B cell (primary cell): ENCODE data around the gene MFRP. TPM values are rescaled to one million over a fixed set of nuclear protein-coding genes. Genes with fewer than 3 reads are reported as not detected.

Experiments used
- ATAC-seq: fragments of 200-7000 bp; cut with Tn5 transposase; one replicate; pipeline ENCODE4 v1.10.0; 2021; ENCODE audit warnings: low read depth, mild to moderate bottlenecking, moderate number of reproducible peaks, moderate library complexity
- CTCF ChIA-PET: fragments of 350-600 bp; sonication (Branson Sonifier 250); formaldehyde crosslinking; loops from one replicate; lab custom pipeline; 2021; ENCODE audit warnings: antibody characterized with exemption, inconsistent platforms; lab: Charles Lee
- POLR2A ChIA-PET: fragments of 350-600 bp; sonication (Branson Sonifier 250); formaldehyde crosslinking; loops from one replicate; lab custom pipeline; 2021; ENCODE audit warnings: antibody characterized with exemption; lab: Charles Lee
- DNase-seq: peaks from one replicate; pipeline ENCODE4 v3.0.0; 2013
- H2AFZ ChIP-seq: 2 replicates; pipeline ENCODE4 v1.6.1; 2012; ENCODE audit warnings: mild to moderate bottlenecking, low read depth, low read length; ENCODE audit not compliant: insufficient read depth, poor library complexity, severe bottlenecking
- H3K27ac ChIP-seq, 2 donors: 1 replicate in 1 of 2; 2 replicates in 1 of 2; pipeline ENCODE4 v1.5.1; 2012 to 2013; ENCODE audit warnings: low read length in 2 of 2, mild to moderate bottlenecking in 2 of 2, moderate library complexity in 1 of 2
- H3K27me3 ChIP-seq, 4 experiments: fragments of 200-600 bp in 1 of 4; sonication (generic) in 1 of 4; replicated peaks in 1 of 4; 1 replicate in 2 of 4; 2 replicates in 2 of 4; pipeline versions ENCODE4 v1.6.1 to v1.7.0; 2013 to 2016; ENCODE audit warnings: low read length in 3 of 4, mild to moderate bottlenecking in 2 of 4, mixed read lengths in 1 of 4, moderate library complexity in 1 of 4; ENCODE audit not compliant: insufficient read depth in 4 of 4, control insufficient read depth in 3 of 4; ENCODE audit errors: control extremely low read depth in 1 of 4
- H3K36me3 ChIP-seq, 2 experiments: replicated peaks in 1 of 2; 1 replicate in 1 of 2; 2 replicates in 1 of 2; pipeline versions ENCODE4 v1.6.1 to v1.7.1; 2013; ENCODE audit warnings: low read length in 1 of 2; ENCODE audit not compliant: insufficient read depth in 2 of 2, control insufficient read depth in 1 of 2; ENCODE audit errors: control extremely low read depth in 1 of 2, extremely low read depth in 1 of 2
- H3K4me1 ChIP-seq, 2 donors: fragments of 200-600 bp in 1 of 2; sonication (generic) in 1 of 2; 1 replicate in 1 of 2; 2 replicates in 1 of 2; pipeline versions ENCODE4 v1.5.1 to v1.6.1; 2013 to 2017; ENCODE audit warnings: low read length in 2 of 2; ENCODE audit not compliant: control insufficient read depth in 2 of 2, insufficient read depth in 2 of 2
- H3K4me2 ChIP-seq: replicated peaks from 2 replicates; pipeline ENCODE3; 2012; ENCODE audit warnings: mild to moderate bottlenecking, low read depth, low read length; ENCODE audit not compliant: poor library complexity, severe bottlenecking
- H3K4me3 ChIP-seq, 5 experiments: fragments of 200-600 bp in 1 of 5; sonication (generic) in 1 of 5; 1 replicate in 3 of 5; 2 replicates in 2 of 5; pipeline versions ENCODE4 v1.5.1 to v1.7.0; 2011 to 2016; ENCODE audit warnings: low read length in 4 of 5, mild to moderate bottlenecking in 4 of 5, low read depth in 2 of 5, control low read depth in 1 of 5, moderate library complexity in 1 of 5; ENCODE audit not compliant: insufficient read depth in 1 of 5; ENCODE audit errors: control extremely low read depth in 1 of 5, extremely low read depth in 1 of 5
- H3K79me2 ChIP-seq: fragments of 200-600 bp; sonication (generic); one replicate; pipeline ENCODE4 v1.6.0; 2016; ENCODE audit warnings: low read length; ENCODE audit not compliant: control insufficient read depth, insufficient read depth
- H3K9ac ChIP-seq: fragments of 200-600 bp; sonication (generic); 2 replicates; pipeline ENCODE4 v1.6.1; 2017; ENCODE audit warnings: mild to moderate bottlenecking, low read length, moderate library complexity
- H3K9me3 ChIP-seq, 3 donors: one replicate each; pipeline versions ENCODE4 v1.6.1 to v1.7.1; 2013; ENCODE audit warnings: low read length in 2 of 3; ENCODE audit not compliant: control insufficient read depth in 2 of 3, insufficient read depth in 1 of 3; ENCODE audit errors: control extremely low read depth in 1 of 3
- H4K20me1 ChIP-seq: 2 replicates; pipeline ENCODE4 v1.6.0; 2012; ENCODE audit warnings: mild to moderate bottlenecking, low read length; ENCODE audit not compliant: insufficient read depth, control insufficient read depth, poor library complexity, severe bottlenecking
- H3K27ac Mint-ChIP-seq: one replicate; pipeline ENCODE4 v1.8.0; 2021; ENCODE audit warnings: mixed read lengths
- H3K27me3 Mint-ChIP-seq: one replicate; pipeline ENCODE4 v1.8.0; 2021; ENCODE audit warnings: mixed read lengths
- H3K4me1 Mint-ChIP-seq: one replicate; pipeline ENCODE4 v1.8.0; 2021; ENCODE audit warnings: mixed read lengths
- H3K4me3 Mint-ChIP-seq: one replicate; pipeline ENCODE4 v1.8.0; 2021; ENCODE audit warnings: mixed read lengths
- H3K9me3 Mint-ChIP-seq: one replicate; pipeline ENCODE4 v1.8.0; 2022; ENCODE audit warnings: mixed read lengths; ENCODE audit not compliant: insufficient read depth
- CTCF ChIP-seq: fragments of 200-600 bp; IDR thresholded peaks from one replicate; pipeline ENCODE4 v1.8.0; 2022; ENCODE audit warnings: antibody characterized with exemption, mild to moderate bottlenecking
- EZH2 ChIP-seq: IDR thresholded peaks from 2 replicates; pipeline ENCODE4 v1.6.1; 2012; ENCODE audit warnings: borderline replicate concordance, low read depth, mild to moderate bottlenecking, moderate library complexity, low read length; ENCODE audit not compliant: insufficient read depth, poor library complexity, severe bottlenecking
- WGBS: methylation state at CpG from one replicate; pipeline ENCODE4 v1.1.5; 2013; ENCODE audit warnings: missing lambda C conversion rate; ENCODE audit not compliant: insufficient coverage; 5-methylcytosine and 5-hydroxymethylcytosine counted together
- intact Hi-C: fragments of 100-400 bp; cut with micrococcal nuclease; formaldehyde crosslinking; loops from one replicate; pipeline ENCODE4 v1.10.0; 2022
- polyA plus RNA-seq: library from polyadenylated mRNA; depleted of rRNA; stranded (reverse); fragments of >200 nt; gene quantifications from 2 replicates; pipeline ENCODE4 v1.2.3, GENCODE V29; 2012
- total RNA-seq, 2 donors: library from RNA; stranded (reverse); fragments of 120-200 nt in 1 of 2; gene quantifications; 1 replicate in 1 of 2; 2 replicates in 1 of 2; pipeline versions ENCODE4 v1.2.3 to v1.2.4, GENCODE V29; 2013 to 2022

MFRP gene
- total and polyA plus RNA-seq, 2 donors (not counting 1 experiment from before 2014, with no cell fraction given), result not detected

DNA sequence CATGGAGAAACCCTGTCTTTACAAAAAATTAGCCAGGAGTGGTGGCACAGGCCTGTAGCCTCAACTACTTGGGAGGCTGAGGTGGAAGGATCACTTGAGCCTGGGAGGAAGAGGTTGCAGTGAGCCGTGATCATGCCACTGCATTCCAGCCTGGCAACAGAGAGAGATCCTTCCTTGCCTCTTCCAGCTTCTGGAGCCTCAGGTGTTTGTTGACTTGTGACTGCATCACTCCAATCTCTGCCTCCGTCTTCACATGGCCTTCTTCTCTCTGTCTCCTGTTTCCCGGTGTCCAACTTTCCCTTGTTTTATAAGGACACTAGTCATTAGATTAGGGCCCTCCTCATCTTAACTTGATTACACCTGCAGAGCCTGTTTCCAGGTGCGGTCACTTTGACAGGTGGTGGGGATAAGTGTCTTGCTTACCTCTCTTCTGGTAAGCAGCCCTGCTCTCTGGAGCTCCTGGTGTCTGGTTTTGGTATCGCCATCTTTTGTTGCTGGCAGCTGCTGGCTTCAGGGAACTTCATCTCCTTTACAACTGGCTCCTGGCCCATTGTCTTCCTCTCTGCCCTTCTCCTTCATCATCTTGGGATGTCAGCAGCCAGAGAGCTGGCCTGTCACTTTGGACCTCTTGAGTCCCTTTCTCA lies 43.2 kb upstream of the MFRP start:
- WGBS, result 93% methylated on average over 4 of the region's 5 CpGs

More for the DNA sequence above, 43.2 kb upstream of the MFRP start:
- H3K36me3 ChIP-seq, result no peaks in the 10 kb centered on the region
- peaks cover 0 to 10% (median 3%) of the 10 kb centered on the region in 4 experiments for H3K27me3 ChIP-seq
- no peak overlapping the region for H3K9ac ChIP-seq
- H2AFZ ChIP-seq, result no peak overlapping the region
- H4K20me1 ChIP-seq, result no peaks in the 10 kb centered on the region
- H3K27ac ChIP-seq, result no peak overlapping the region
- H3K4me2 ChIP-seq, result no peak overlapping the region
- ATAC-seq, result no peak
- POLR2A ChIA-PET, result interaction anchor here (0.6 kb wide), 1 partner anchor 168 kb away, joined by 6 read pairs; no protein-coding TSS in a partner anchor
- no peak for DNase-seq
- H3K4me3 ChIP-seq, result no peak overlapping the region
- Mint-ChIP-seq H3K4me3 (no peak overlapping the region), H3K4me1 (no peaks in the 10 kb centered on the region), H3K9me3 (no peaks in the 10 kb centered on the region), H3K27me3 (peaks cover 27% of the 10 kb centered on the region), H3K27ac (no peak overlapping the region)
- TF ChIP-seq EZH2 (no peak), CTCF (peak; percentile 47)
- H3K4me1 ChIP-seq, result no peaks in the 10 kb centered on the region
- no peaks in the 10 kb centered on the region for H3K79me2 ChIP-seq
- intact Hi-C loops, result no loop called here
- CTCF ChIA-PET, result interaction anchor here (0.8 to 1.2 kb wide), 2 partner anchors 14 to 33 kb away, joined by 3 read pairs; no protein-coding TSS in a partner anchor
- H3K9me3 ChIP-seq, result no peaks in the 10 kb centered on the region
